HEK293 (cell line): ENCODE data around the gene UST.

Experiments
- CTCF ChIA-PET: fragments of 350-600 bp; formaldehyde crosslinking; extraction: SDS; loops from one replicate; lab custom pipeline; 2021; ENCODE audit warnings: antibody characterized with exemption; lab: Yijun Ruan, JAX
- POLR2A ChIA-PET: fragments of 300-600 bp; formaldehyde crosslinking; extraction: SDS; loops from one replicate; lab custom pipeline; 2020; ENCODE audit warnings: antibody characterized with exemption, inconsistent platforms; lab: Yijun Ruan, JAX
- H3K27ac ChIP-seq: fragments of 200-500 bp; sonication (Bioruptor generic); 2 replicates; pipeline ENCODE4 v1.5.1; 2014; ENCODE audit warnings: low read depth, low read length, control low read depth, inconsistent platforms; ENCODE audit errors: extremely low read depth
- H3K36me3 ChIP-seq, 2 experiments: fragments of 200-500 bp in 1 of 2; sonication (Bioruptor generic) in 1 of 2; 1 replicate in 1 of 2; 2 replicates in 1 of 2; pipeline ENCODE4 v1.5.1; 2014 to 2017; ENCODE audit warnings: inconsistent platforms in 2 of 2, low read length in 2 of 2; ENCODE audit not compliant: control insufficient read depth in 2 of 2, insufficient read depth in 1 of 2
- H3K4me1 ChIP-seq: fragments of 200-500 bp; sonication (Bioruptor generic); 2 replicates; pipeline ENCODE4 v1.5.1; 2014; ENCODE audit warnings: mild to moderate bottlenecking, low read length, inconsistent platforms; ENCODE audit not compliant: control insufficient read depth, insufficient read depth
- H3K4me3 ChIP-seq: 2 replicates; pipeline ENCODE4 v1.5.1; 2011; ENCODE audit warnings: low read depth, mild to moderate bottlenecking, control low read depth, low read length, moderate library complexity
- H3K9me3 ChIP-seq: fragments of 200-500 bp; sonication (Bioruptor generic); 2 replicates; pipeline ENCODE4 v1.5.1; 2014; ENCODE audit warnings: low read depth, low read length, inconsistent platforms; ENCODE audit not compliant: control insufficient read depth, insufficient read depth
- FEZF1 ChIP-seq: fragments of 450-650 bp; formaldehyde crosslinking; IDR thresholded peaks from 2 replicates; pipeline ENCODE4 v1.5.1; 2016; ENCODE audit warnings: missing biosample characterization, missing genetic modification characterization
- GLI2 ChIP-seq: fragments of 450-650 bp; formaldehyde crosslinking; IDR thresholded peaks from 2 replicates; pipeline ENCODE4; 2017; ENCODE audit warnings: missing biosample characterization, missing genetic modification characterization, low read depth, borderline replicate concordance
- IKZF3 ChIP-seq: fragments of 450-650 bp; IDR thresholded peaks from 2 replicates; pipeline ENCODE4 v1.5.0; 2018; ENCODE audit warnings: missing biosample characterization, mild to moderate bottlenecking, missing genetic modification characterization, moderate library complexity
- KLF1 ChIP-seq: fragments of 450-650 bp; formaldehyde crosslinking; IDR thresholded peaks from 2 replicates; pipeline ENCODE4 v1.5.1; 2016; ENCODE audit warnings: missing biosample characterization, missing genetic modification characterization
- OSR2 ChIP-seq: fragments of 450-650 bp; formaldehyde crosslinking; IDR thresholded peaks from 2 replicates; pipeline ENCODE4 v1.5.1; 2016; ENCODE audit warnings: missing biosample characterization, missing genetic modification characterization
- PRDM10 ChIP-seq: fragments of 450-650 bp; formaldehyde crosslinking; IDR thresholded peaks from 2 replicates; pipeline ENCODE4 v1.5.1; 2016; ENCODE audit warnings: missing biosample characterization, missing genetic modification characterization
- SCRT2 ChIP-seq: fragments of 450-650 bp; formaldehyde crosslinking; IDR thresholded peaks from 2 replicates; pipeline ENCODE4 v1.5.1; 2016; ENCODE audit warnings: missing biosample characterization, missing genetic modification characterization
- SP3 ChIP-seq: fragments of 450-650 bp; formaldehyde crosslinking; IDR thresholded peaks from 2 replicates; pipeline ENCODE4 v1.5.1; 2016; ENCODE audit warnings: missing biosample characterization, missing genetic modification characterization
- TRIM28 ChIP-seq: IDR thresholded peaks from 2 replicates; pipeline ENCODE4 v1.6.1; 2011; ENCODE audit warnings: low read length, control low read depth, borderline replicate concordance
- WT1 ChIP-seq: fragments of 450-650 bp; formaldehyde crosslinking; IDR thresholded peaks from 2 replicates; pipeline ENCODE4 v1.5.1; 2016; ENCODE audit warnings: missing biosample characterization, missing genetic modification characterization
- ZFP41 ChIP-seq: fragments of 450-650 bp; formaldehyde crosslinking; IDR thresholded peaks from 2 replicates; pipeline ENCODE4 v1.5.1; 2016; ENCODE audit warnings: missing biosample characterization, missing genetic modification characterization, borderline replicate concordance
- ZNF2 ChIP-seq: fragments of 450-650 bp; formaldehyde crosslinking; IDR thresholded peaks from 2 replicates; pipeline ENCODE4 v1.5.1; 2016; ENCODE audit warnings: missing biosample characterization, missing genetic modification characterization
- ZNF335 ChIP-seq: fragments of 450-650 bp; formaldehyde crosslinking; conservative IDR thresholded peaks from 2 replicates; pipeline ENCODE4 v1.5.1; 2016; ENCODE audit warnings: missing biosample characterization, missing genetic modification characterization
- ZNF366 ChIP-seq: fragments of 450-650 bp; formaldehyde crosslinking; conservative IDR thresholded peaks from 2 replicates; pipeline ENCODE4 v1.5.1; 2016; ENCODE audit warnings: missing biosample characterization, missing genetic modification characterization
- ZNF394 ChIP-seq: fragments of 450-650 bp; formaldehyde crosslinking; IDR thresholded peaks from 2 replicates; pipeline ENCODE4 v1.5.1; 2016; ENCODE audit warnings: missing biosample characterization, missing genetic modification characterization, mild to moderate bottlenecking, moderate library complexity, borderline replicate concordance
- ZNF791 ChIP-seq: fragments of 450-650 bp; formaldehyde crosslinking; IDR thresholded peaks from 2 replicates; pipeline ENCODE4 v1.5.1; 2016; ENCODE audit warnings: missing biosample characterization, missing genetic modification characterization
- ZNF792 ChIP-seq: fragments of 450-650 bp; formaldehyde crosslinking; IDR thresholded peaks from 2 replicates; pipeline ENCODE4 v1.5.1; 2016; ENCODE audit warnings: missing biosample characterization, missing genetic modification characterization
- TF ChIP-seq, protein P1 (sequence below): fragments of 450-650 bp; formaldehyde crosslinking; IDR thresholded peaks from 2 replicates; pipeline ENCODE4; 2016; ENCODE audit warnings: missing biosample characterization, missing genetic modification characterization
- TF ChIP-seq, protein P2 (sequence below): fragments of 450-650 bp; formaldehyde crosslinking; IDR thresholded peaks from 2 replicates; pipeline ENCODE4 v1.5.1; 2016; ENCODE audit warnings: missing biosample characterization, missing genetic modification characterization, borderline replicate concordance

The UST gene

DNA sequence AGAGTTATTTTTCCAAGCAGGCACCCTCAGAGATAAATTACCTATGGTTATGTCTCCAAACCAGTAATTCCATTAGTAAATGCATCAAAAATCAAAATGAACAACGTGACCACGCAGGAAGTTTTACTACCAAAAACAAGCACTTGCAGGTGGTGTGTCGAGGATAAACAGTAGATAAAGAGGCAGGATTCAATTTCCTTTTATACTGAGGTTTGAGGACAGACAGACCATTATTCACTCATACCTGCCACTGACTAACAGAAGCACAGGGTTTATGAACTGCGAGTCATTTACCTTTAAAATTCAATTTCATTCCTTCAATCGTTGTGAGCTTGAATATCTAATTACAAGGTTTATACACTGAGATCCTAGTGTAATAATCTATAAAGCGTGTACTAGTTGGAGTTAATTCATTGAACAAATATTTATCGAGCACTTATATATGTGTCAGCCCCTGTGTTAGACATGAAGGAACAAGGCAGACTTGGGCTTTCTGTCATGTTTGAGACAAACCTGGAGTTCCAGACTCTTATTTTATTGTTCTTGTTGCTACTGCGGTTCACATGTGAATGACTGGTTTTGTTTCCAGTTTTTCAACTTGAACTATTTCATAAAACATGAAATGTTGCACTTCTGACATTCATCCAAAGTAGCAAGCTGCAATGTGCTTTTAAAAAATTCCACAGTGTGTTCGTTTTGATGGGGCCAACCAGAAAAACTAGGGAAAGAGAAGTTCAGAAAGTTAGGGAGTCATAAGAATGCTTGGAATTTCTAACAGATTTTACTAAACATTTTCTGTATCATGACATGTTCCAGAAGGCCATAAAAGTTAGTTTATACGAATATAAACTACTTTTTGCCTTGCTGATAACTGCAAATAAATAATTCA lies 205.6 kb downstream of the UST start (continued):
- no peak for TF ChIP-seq TRIM28
- TF ChIP-seq SP3 (tag by site-specific recombination) = no peak
- no peak for TF ChIP-seq PRDM10 (tag by site-specific recombination)
- TF ChIP-seq ZNF792 = no peak
- TF ChIP-seq GLI2 (tag by site-specific recombination) = no peak
- TF ChIP-seq OSR2 (tag by site-specific recombination) = peak; percentile 65
- no peak for TF ChIP-seq WT1 (tag by site-specific recombination)
- no peak for TF ChIP-seq ZNF366
- TF ChIP-seq ZFP41 = no peak
- TF ChIP-seq, protein P1, sequence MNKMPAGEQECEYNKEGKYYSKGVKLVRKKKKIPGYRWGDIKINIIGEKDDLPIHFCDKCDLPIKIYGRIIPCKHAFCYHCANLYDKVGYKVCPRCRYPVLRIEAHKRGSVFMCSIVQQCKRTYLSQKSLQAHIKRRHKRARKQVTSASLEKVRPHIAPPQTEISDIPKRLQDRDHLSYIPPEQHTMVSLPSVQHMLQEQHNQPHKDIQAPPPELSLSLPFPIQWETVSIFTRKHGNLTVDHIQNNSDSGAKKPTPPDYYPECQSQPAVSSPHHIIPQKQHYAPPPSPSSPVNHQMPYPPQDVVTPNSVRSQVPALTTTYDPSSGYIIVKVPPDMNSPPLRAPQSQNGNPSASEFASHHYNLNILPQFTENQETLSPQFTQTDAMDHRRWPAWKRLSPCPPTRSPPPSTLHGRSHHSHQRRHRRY = no peak
- TF ChIP-seq FEZF1 (tag by site-specific recombination) = peak; percentile 97
- TF ChIP-seq ZNF394 (tag by site-specific recombination) = no peak
- no peak for TF ChIP-seq ZNF335 (tag by site-specific recombination)

GRCh38 chr6:148954461-148954860 lies 207.6 kb downstream of the UST start:
- ChIA-PET POLR2A (no interaction called here), CTCF (interaction anchor here (0.6 to 1.5 kb wide), 3 partner anchors 12 to 377 kb away, joined by 4 read pairs; no protein-coding TSS in a partner anchor)
- Histone ChIP-seq H3K4me3 (no peak overlapping the region), H3K36me3 (peaks cover 0 to 6% of the 10 kb centered on the region in 2 experiments; a peak in 1 of 3 replicates)
- no peak for TF ChIP-seq KLF1
- TF ChIP-seq SCRT2 = peak; percentile 42
- TF ChIP-seq, all 188 proteins: peak for 1
- H3K9me3 ChIP-seq = no peaks in the 10 kb centered on the region; the same call in 1 of the 2 replicates
- H3K4me1 ChIP-seq = peaks cover 11% of the 10 kb centered on the region
- no peak overlapping the region for H3K27ac ChIP-seq

DNA sequence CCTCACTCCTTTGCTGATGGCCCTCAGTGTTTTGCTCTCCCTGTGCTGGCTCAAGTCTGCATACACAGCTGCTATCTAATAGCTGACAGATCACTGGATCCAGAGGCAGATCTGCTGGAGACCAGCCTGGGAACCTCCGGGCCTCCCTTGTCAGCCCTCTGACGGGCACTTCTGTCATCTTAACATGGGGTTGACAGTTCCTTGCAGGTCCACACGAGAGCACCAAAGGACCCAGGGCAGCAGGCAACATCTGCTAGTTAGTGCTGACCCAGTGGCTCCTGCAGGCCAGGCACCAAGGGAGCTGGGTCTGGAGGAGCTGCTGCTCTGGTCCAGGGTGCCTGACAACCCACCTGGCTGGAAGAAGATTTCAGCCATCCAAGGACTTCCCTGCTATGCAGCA lies 208.1 kb downstream of the UST start:
- CTCF ChIA-PET = interaction anchor here (0.6 to 1.5 kb wide), 4 partner anchors 61 to 377 kb away, joined by 3 to 4 read pairs (median 4); no protein-coding TSS in a partner anchor

More for the DNA sequence above, 208.1 kb downstream of the UST start:
- Histone ChIP-seq H3K4me1 (peaks cover 11% of the 10 kb centered on the region), H3K4me3 (no peak overlapping the region), H3K27ac (no peak overlapping the region), H3K36me3 (peaks cover 0 to 6% of the 10 kb centered on the region in 2 experiments; a peak in 1 of 3 replicates), H3K9me3 (no peaks in the 10 kb centered on the region; the same call in 1 of the 2 replicates)
- TF ChIP-seq ZNF791 (tag by site-specific recombination) (no peak), IKZF3 (tag by site-specific recombination) (no peak), ZNF2 (tag by site-specific recombination) (no peak)
- TF ChIP-seq, protein P2, sequence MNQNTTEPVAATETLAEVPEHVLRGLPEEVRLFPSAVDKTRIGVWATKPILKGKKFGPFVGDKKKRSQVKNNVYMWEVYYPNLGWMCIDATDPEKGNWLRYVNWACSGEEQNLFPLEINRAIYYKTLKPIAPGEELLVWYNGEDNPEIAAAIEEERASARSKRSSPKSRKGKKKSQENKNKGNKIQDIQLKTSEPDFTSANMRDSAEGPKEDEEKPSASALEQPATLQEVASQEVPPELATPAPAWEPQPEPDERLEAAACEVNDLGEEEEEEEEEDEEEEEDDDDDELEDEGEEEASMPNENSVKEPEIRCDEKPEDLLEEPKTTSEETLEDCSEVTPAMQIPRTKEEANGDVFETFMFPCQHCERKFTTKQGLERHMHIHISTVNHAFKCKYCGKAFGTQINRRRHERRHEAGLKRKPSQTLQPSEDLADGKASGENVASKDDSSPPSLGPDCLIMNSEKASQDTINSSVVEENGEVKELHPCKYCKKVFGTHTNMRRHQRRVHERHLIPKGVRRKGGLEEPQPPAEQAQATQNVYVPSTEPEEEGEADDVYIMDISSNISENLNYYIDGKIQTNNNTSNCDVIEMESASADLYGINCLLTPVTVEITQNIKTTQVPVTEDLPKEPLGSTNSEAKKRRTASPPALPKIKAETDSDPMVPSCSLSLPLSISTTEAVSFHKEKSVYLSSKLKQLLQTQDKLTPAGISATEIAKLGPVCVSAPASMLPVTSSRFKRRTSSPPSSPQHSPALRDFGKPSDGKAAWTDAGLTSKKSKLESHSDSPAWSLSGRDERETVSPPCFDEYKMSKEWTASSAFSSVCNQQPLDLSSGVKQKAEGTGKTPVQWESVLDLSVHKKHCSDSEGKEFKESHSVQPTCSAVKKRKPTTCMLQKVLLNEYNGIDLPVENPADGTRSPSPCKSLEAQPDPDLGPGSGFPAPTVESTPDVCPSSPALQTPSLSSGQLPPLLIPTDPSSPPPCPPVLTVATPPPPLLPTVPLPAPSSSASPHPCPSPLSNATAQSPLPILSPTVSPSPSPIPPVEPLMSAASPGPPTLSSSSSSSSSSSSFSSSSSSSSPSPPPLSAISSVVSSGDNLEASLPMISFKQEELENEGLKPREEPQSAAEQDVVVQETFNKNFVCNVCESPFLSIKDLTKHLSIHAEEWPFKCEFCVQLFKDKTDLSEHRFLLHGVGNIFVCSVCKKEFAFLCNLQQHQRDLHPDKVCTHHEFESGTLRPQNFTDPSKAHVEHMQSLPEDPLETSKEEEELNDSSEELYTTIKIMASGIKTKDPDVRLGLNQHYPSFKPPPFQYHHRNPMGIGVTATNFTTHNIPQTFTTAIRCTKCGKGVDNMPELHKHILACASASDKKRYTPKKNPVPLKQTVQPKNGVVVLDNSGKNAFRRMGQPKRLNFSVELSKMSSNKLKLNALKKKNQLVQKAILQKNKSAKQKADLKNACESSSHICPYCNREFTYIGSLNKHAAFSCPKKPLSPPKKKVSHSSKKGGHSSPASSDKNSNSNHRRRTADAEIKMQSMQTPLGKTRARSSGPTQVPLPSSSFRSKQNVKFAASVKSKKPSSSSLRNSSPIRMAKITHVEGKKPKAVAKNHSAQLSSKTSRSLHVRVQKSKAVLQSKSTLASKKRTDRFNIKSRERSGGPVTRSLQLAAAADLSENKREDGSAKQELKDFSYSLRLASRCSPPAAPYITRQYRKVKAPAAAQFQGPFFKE = no peak
- POLR2A ChIA-PET = no interaction called here
